Measurements from ENCODE around the gene ZNF320. TPM values are rescaled to one million over a fixed set of nuclear protein-coding genes. Genes with fewer than 3 reads are reported as not detected.
"Not testable (repeated sequence)": the region's sequence is repeated elsewhere in the genome, so short reads cannot be mapped to it uniquely, and the experiment has no call there.

ZNF320 gene
- total RNA-seq, 4 donors from 2014 or later, result 1.5 to 32.4 (median 20.1) TPM

- TF ChIP-seq EP300 (IDR thresholded peaks at IDR 0.05), result no peak
- TF ChIP-seq, protein P1, sequence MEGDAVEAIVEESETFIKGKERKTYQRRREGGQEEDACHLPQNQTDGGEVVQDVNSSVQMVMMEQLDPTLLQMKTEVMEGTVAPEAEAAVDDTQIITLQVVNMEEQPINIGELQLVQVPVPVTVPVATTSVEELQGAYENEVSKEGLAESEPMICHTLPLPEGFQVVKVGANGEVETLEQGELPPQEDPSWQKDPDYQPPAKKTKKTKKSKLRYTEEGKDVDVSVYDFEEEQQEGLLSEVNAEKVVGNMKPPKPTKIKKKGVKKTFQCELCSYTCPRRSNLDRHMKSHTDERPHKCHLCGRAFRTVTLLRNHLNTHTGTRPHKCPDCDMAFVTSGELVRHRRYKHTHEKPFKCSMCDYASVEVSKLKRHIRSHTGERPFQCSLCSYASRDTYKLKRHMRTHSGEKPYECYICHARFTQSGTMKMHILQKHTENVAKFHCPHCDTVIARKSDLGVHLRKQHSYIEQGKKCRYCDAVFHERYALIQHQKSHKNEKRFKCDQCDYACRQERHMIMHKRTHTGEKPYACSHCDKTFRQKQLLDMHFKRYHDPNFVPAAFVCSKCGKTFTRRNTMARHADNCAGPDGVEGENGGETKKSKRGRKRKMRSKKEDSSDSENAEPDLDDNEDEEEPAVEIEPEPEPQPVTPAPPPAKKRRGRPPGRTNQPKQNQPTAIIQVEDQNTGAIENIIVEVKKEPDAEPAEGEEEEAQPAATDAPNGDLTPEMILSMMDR (IDR thresholded peaks at IDR 0.05), result no peak
- TF ChIP-seq POLR2A (IDR thresholded peaks at IDR 0.05), result no peak
- DNase-seq (ENCODE audit: low spot score in 2 of 2), result no peak
- Histone ChIP-seq H3K9me3 (no peaks in the 10 kb centered on the region), H3K27ac (no peak overlapping the region), H3K27me3 (no peaks in the 10 kb centered on the region), H3K4me3 (no peak overlapping the region), H3K36me3 (peaks cover 3 to 91% (median 8%) of the 10 kb centered on the region in 3 donors), H3K4me1 (no peaks in the 10 kb centered on the region)
- 89 to 94% methylated on average over 4 of the region's 4 CpGs for WGBS, 2 donors
Measured at GRCh38 chr19:52889931-52890330, 7.5 kb downstream of the ZNF320 start.

GRCh38 chr19:52889076-52889475 lies 8.4 kb downstream of the ZNF320 start:
- Histone ChIP-seq H3K4me3 (no peak overlapping the region), H3K36me3 (peaks cover 3 to 93% (median 12%) of the 10 kb centered on the region in 3 donors)

DNA sequence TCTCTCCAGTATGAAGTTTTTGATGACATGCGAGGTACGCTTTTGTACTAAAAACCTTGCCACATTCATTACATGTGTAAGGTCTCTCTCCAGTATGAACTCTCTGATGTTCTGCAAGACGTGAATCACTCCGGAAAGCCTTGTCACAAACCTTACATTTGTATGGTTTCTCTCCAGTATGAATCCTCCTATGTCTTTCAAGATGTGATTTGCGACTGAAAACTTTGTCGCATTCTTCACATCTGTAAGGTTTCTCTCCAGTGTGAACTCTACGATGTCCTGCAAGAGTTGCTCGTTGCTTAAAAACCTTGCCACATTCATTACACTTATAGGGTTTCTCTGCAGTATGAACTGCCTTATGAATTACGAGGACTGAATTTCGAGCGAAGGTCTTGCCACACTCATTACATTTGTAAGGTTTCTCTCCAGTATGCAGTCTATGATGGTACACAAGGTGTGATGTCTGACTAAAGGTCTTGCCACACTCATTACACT lies 16.5 kb downstream of the ZNF320 start:
- 88 to 95% methylated on average over 11 of the region's 11 CpGs for WGBS, 2 donors
- DNase-seq (ENCODE audit: low spot score in 2 of 2), result no peak
- peaks cover 5 to 90% (median 36%) of the 10 kb centered on the region in 3 donors for H3K36me3 ChIP-seq
- H3K9me3 ChIP-seq, result peaks cover 3 to 78% (median 11%) of the 10 kb centered on the region in 4 donors
- no peaks in the 10 kb centered on the region for H3K27me3 ChIP-seq
- TF ChIP-seq, protein P1 (IDR thresholded peaks at IDR 0.05), result no peak
- TF ChIP-seq EP300 (IDR thresholded peaks at IDR 0.05) (no peak), POLR2A (IDR thresholded peaks at IDR 0.05) (no peak)
- no peaks in the 10 kb centered on the region for H3K4me1 ChIP-seq
- no peak overlapping the region for H3K27ac ChIP-seq
- H3K4me3 ChIP-seq, result no peak overlapping the region

More at GRCh38 chr19:52889076-52889475, 8.4 kb downstream of the ZNF320 start:
- Histone ChIP-seq H3K27ac (no peak overlapping the region), H3K4me1 (no peaks in the 10 kb centered on the region), H3K27me3 (no peaks in the 10 kb centered on the region), H3K9me3 (peaks cover 0 to 7% (median 0%) of the 10 kb centered on the region in 4 donors)
- TF ChIP-seq POLR2A (IDR thresholded peaks at IDR 0.05) (no peak), EP300 (IDR thresholded peaks at IDR 0.05) (no peak)
- TF ChIP-seq, protein P1 (IDR thresholded peaks at IDR 0.05), result no peak
- no peak for DNase-seq (ENCODE audit: low spot score in 2 of 2)
- WGBS, 2 donors, result 74 to 75% methylated on average over 7 of the region's 7 CpGs

DNA sequence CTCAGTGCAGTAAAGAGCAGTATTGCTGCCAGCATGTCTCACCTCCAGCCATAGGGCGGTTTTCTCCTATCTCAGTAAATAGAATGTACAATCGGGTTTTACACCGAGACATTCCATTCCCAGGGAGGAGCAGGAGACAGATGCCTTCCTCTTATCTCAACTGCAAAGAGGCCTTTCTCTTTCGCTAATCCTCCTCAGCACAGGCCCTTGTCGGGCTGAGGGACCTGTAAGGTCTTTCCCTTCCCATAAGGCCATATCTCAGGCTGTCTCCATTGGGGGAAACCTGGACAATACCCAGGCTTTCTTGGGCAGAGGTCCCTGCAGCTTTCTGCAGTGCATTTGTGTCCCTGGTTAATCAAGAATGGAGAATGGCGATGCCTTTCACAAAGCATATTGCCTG lies 24.4 kb downstream of the ZNF320 start:
- not testable (repeated sequence) for H3K4me1 ChIP-seq, H3K4me3 ChIP-seq
- 80 to 81% methylated on average over 6 of the region's 6 CpGs for WGBS, 2 donors

DNA sequence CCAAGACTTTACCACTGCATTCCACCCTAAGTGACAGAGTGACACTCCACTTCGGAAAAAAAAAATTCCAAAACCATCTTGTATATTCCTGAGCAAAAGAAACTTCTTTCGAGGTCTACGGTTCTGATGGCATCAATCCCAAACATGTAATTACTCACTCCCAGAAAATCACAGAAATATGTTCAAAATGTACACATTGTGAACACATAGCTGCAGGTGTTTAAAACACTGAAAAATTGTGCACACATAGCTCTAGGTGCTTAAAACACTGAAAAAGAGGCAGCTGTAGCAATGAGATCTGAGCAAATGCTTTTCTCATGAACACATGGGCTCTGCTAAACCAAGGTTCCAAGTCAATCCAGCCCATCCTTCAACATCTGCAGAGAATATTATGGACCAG lies 26.0 kb downstream of the ZNF320 start:
- TF ChIP-seq EP300 (IDR thresholded peaks at IDR 0.05) (no peak), POLR2A (IDR thresholded peaks at IDR 0.05) (no peak)
- TF ChIP-seq, protein P1 (IDR thresholded peaks at IDR 0.05), result no peak
- DNase-seq (ENCODE audit: low spot score in 2 of 2), result no peak
- WGBS, 2 donors, result 82% methylated on average over 3 of the region's 3 CpGs

More for the DNA sequence above, 24.4 kb downstream of the ZNF320 start:
- not testable (repeated sequence) for DNase-seq (ENCODE audit: low spot score in 2 of 2); H3K27ac ChIP-seq; H3K27me3 ChIP-seq
- Histone ChIP-seq H3K36me3 (peaks cover 0 to 40% (median 0%) of the 10 kb centered on the region in 3 donors), H3K9me3 (peaks cover 0 to 11% (median 0%) of the 10 kb centered on the region in 4 donors)

GRCh38 chr19:52868031-52868430 lies 29.4 kb downstream of the ZNF320 start:
- not testable (repeated sequence) for H3K9me3 ChIP-seq; H3K27ac ChIP-seq; H3K4me3 ChIP-seq; H3K4me1 ChIP-seq; H3K27me3 ChIP-seq; DNase-seq (ENCODE audit: low spot score in 2 of 2)
- peaks cover 0 to 31% (median 0%) of the 10 kb centered on the region in 3 donors for H3K36me3 ChIP-seq
- WGBS, 2 donors, result 82 to 84% methylated on average over 11 of the region's 11 CpGs

More for the DNA sequence above, 26.0 kb downstream of the ZNF320 start:
- no peak overlapping the region for H3K4me3 ChIP-seq
- no peak overlapping the region for H3K27ac ChIP-seq
- no peaks in the 10 kb centered on the region for H3K27me3 ChIP-seq
- peaks cover 0 to 38% (median 0%) of the 10 kb centered on the region in 3 donors for H3K36me3 ChIP-seq
- H3K4me1 ChIP-seq, result no peaks in the 10 kb centered on the region
- H3K9me3 ChIP-seq, result no peaks in the 10 kb centered on the region
